NCI-H460 (cell line): Measurements from ENCODE around the gene PRKN. TPM values are rescaled to one million over a fixed set of nuclear protein-coding genes. Genes with fewer than 3 reads are reported as not detected.

ENCODE experiments used
- DNase-seq: peaks from one replicate; pipeline ENCODE4 v3.0.0-alpha.2; 2016; ENCODE audit warnings: low read depth; ENCODE audit errors: extremely low read depth
- total RNA-seq: library from RNA; depleted of rRNA; stranded (reverse); fragments of >200 nt; shearing (Covaris generic); gene quantifications from 2 replicates; pipeline ENCODE4 v1.2.3, GENCODE V29; 2014

PRKN gene
- total RNA-seq, 1 experiment from 2014 or later, result 20.4 TPM

- DNase-seq, result no peak
Measured at GRCh38 chr6:162092816-162093502, 634.6 kb downstream of the PRKN start.

- DNase-seq, result no peak
Measured at GRCh38 chr6:162090734-162091133, 636.8 kb downstream of the PRKN start.

GRCh38 chr6:162088091-162088490 lies 639.5 kb downstream of the PRKN start:
- DNase-seq, result no peak

GRCh38 chr6:162085561-162085960 lies 642.0 kb downstream of the PRKN start:
- no peak for DNase-seq

GRCh38 chr6:162082520-162082919 lies 645.0 kb downstream of the PRKN start:
- no peak for DNase-seq

GRCh38 chr6:162078667-162079066 lies 648.9 kb downstream of the PRKN start:
- no peak for DNase-seq

GRCh38 chr6:162078126-162078525 lies 649.4 kb downstream of the PRKN start:
- no peak for DNase-seq

GRCh38 chr6:162076816-162077215 lies 650.8 kb downstream of the PRKN start:
- no peak for DNase-seq

GRCh38 chr6:162074641-162075275 lies 652.8 kb downstream of the PRKN start:
- DNase-seq, result no peak

- DNase-seq, result no peak
Measured at GRCh38 chr6:162070639-162071038, 656.9 kb downstream of the PRKN start.

GRCh38 chr6:162069995-162070394 lies 657.6 kb downstream of the PRKN start:
- DNase-seq, result no peak

GRCh38 chr6:162068340-162068739 lies 659.2 kb downstream of the PRKN start:
- DNase-seq, result no peak

GRCh38 chr6:162063666-162064065 lies 663.9 kb downstream of the PRKN start:
- peak; percentile 93 for DNase-seq

GRCh38 chr6:162058281-162058875 lies 669.2 kb downstream of the PRKN start:
- peak; percentile 82 for DNase-seq

- DNase-seq, result peak; percentile 97
Measured at GRCh38 chr6:162056745-162057144, 670.8 kb downstream of the PRKN start.

- no peak for DNase-seq
Measured at GRCh38 chr6:162056061-162056460, 671.5 kb downstream of the PRKN start.

- DNase-seq, result peak; percentile 92
Measured at GRCh38 chr6:162055365-162055764, 672.2 kb downstream of the PRKN start.

- DNase-seq, result no peak
Measured at GRCh38 chr6:162053084-162053483, 674.5 kb downstream of the PRKN start.

GRCh38 chr6:162050579-162050978 lies 677.0 kb downstream of the PRKN start:
- no peak for DNase-seq

GRCh38 chr6:162046324-162046723 lies 681.2 kb downstream of the PRKN start:
- no peak for DNase-seq

GRCh38 chr6:162032620-162033019 lies 694.9 kb downstream of the PRKN start:
- DNase-seq, result no peak
